Measurements from ENCODE around the gene BDKRB2.

BDKRB2 gene

DNA sequence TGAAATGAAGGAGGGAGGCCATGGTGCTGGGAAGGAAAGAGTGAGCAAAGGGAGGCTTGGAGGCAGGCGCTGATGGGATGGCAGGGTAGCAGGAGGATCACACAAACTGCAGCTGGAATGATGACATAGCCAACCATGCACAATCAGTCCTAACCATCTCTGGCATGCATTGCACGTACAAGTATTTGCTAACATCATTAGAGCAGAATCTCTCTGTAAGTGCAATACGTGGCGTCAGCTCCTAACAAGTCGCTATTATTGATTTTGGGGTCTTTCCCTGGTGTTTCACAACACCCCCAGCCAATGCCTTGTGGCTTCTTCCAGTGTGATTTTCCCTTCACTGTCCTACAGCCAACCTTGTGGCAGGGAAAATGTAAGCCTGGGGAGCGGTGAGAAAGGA, 69.9 kb downstream of the BDKRB2 start:
- H3K4me2 ChIP-seq (ENCODE audit: low read length), result no peak overlapping the region
- no peaks in the 10 kb centered on the region for H3K9me3 ChIP-seq (ENCODE audit: low read length)
- no peaks in the 10 kb centered on the region for H3K79me2 ChIP-seq (ENCODE audit: insufficient read depth, low read length)
- H3F3A ChIP-seq (ENCODE audit: insufficient read depth, low read length), result no peaks in the 10 kb centered on the region
- no peaks in the 10 kb centered on the region for H4K20me1 ChIP-seq (ENCODE audit: insufficient read depth, low read length)
- H3K27me3 ChIP-seq (ENCODE audit: insufficient read depth, low read length), result no peaks in the 10 kb centered on the region; the same call in 1 of the 2 replicates
- H3K9ac ChIP-seq (ENCODE audit: low read length), result no peak overlapping the region
- TF ChIP-seq, protein P1, sequence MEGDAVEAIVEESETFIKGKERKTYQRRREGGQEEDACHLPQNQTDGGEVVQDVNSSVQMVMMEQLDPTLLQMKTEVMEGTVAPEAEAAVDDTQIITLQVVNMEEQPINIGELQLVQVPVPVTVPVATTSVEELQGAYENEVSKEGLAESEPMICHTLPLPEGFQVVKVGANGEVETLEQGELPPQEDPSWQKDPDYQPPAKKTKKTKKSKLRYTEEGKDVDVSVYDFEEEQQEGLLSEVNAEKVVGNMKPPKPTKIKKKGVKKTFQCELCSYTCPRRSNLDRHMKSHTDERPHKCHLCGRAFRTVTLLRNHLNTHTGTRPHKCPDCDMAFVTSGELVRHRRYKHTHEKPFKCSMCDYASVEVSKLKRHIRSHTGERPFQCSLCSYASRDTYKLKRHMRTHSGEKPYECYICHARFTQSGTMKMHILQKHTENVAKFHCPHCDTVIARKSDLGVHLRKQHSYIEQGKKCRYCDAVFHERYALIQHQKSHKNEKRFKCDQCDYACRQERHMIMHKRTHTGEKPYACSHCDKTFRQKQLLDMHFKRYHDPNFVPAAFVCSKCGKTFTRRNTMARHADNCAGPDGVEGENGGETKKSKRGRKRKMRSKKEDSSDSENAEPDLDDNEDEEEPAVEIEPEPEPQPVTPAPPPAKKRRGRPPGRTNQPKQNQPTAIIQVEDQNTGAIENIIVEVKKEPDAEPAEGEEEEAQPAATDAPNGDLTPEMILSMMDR (IDR thresholded peaks at IDR 0.05; ENCODE audit: low read length), result no peak
- TF ChIP-seq EZH2 (IDR thresholded peaks at IDR 0.05; ENCODE audit: borderline replicate concordance, low read length), result no peak
- H3K36me3 ChIP-seq (ENCODE audit: insufficient read depth, low read length), result no peaks in the 10 kb centered on the region
- no peaks in the 10 kb centered on the region for H3K9me2 ChIP-seq (ENCODE audit: low read depth, low read length)
- no peak overlapping the region for H3K4me3 ChIP-seq (ENCODE audit: low read depth, low read length, poor library complexity, severe bottlenecking)
- H3K4me1 ChIP-seq (ENCODE audit: insufficient read depth, low read length, severe bottlenecking), result no peaks in the 10 kb centered on the region
- H3K27ac ChIP-seq (ENCODE audit: low read depth, low read length, poor library complexity, severe bottlenecking), result no peak overlapping the region
- no peak overlapping the region for H2AFZ ChIP-seq (ENCODE audit: low read length)

DNA sequence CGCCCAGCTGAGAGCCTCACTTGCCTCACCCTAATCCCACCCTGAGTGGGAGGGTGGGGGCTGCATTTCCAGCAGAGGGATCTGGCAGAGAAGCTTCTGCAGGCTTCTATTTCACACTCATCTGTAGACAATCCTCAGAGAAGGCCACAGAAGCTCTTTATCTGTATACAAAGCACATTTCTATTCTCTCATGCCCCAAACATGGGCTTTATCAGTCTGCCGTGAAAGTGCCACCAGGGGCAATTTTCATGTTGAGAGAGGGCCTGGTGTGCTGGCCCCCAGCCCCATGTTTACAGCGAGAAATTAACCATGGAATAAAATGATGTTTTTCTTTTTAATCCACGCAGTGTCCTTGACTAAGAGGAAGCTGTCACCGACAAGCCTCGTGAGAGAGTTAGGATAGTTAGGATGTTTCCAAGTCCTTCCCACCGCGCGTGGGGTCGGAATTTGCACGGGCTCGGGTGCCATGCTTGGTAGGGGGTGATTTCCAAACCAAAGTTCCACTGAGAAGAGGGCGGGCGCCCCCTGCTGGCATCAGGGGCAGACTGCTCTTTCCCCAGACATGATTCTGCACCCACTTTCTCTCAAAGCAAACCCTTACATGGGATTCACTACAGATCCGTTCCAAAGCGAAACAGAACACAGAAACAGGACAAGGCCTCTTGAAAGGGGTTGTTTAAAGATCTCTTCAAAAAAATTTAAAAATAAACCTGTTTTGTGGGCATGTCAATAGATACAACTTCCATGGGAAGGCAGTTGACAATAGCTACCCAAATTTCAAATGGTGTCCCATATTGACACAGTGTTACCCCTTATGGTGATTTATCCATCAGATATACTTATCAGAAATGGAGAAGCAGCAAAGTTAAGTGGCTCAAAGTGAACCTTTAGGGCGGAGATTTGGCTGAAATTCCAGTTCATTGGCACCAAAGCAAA, 70.8 kb downstream of the BDKRB2 start:
- Histone ChIP-seq H3K4me1 (ENCODE audit: insufficient read depth, low read length, severe bottlenecking) (no peaks in the 10 kb centered on the region), H2AFZ (ENCODE audit: low read length) (no peak overlapping the region), H3K4me2 (ENCODE audit: low read length) (no peak overlapping the region), H3K9me2 (ENCODE audit: low read depth, low read length) (no peaks in the 10 kb centered on the region), H3K36me3 (ENCODE audit: insufficient read depth, low read length) (no peaks in the 10 kb centered on the region), H3K9ac (ENCODE audit: low read length) (no peak overlapping the region), H3K27ac (ENCODE audit: low read depth, low read length, poor library complexity, severe bottlenecking) (no peak overlapping the region), H3F3A (ENCODE audit: insufficient read depth, low read length) (no peaks in the 10 kb centered on the region), H3K9me3 (ENCODE audit: low read length) (no peaks in the 10 kb centered on the region), H3K4me3 (ENCODE audit: low read depth, low read length, poor library complexity, severe bottlenecking) (no peak overlapping the region), H3K27me3 (ENCODE audit: insufficient read depth, low read length) (no peaks in the 10 kb centered on the region; the same call in 1 of the 2 replicates), H3K79me2 (ENCODE audit: insufficient read depth, low read length) (no peaks in the 10 kb centered on the region), H4K20me1 (ENCODE audit: insufficient read depth, low read length) (no peaks in the 10 kb centered on the region)
- TF ChIP-seq, protein P1 (IDR thresholded peaks at IDR 0.05; ENCODE audit: low read length), result peak; percentile 87
- TF ChIP-seq EZH2 (IDR thresholded peaks at IDR 0.05; ENCODE audit: borderline replicate concordance, low read length), result no peak

DNA sequence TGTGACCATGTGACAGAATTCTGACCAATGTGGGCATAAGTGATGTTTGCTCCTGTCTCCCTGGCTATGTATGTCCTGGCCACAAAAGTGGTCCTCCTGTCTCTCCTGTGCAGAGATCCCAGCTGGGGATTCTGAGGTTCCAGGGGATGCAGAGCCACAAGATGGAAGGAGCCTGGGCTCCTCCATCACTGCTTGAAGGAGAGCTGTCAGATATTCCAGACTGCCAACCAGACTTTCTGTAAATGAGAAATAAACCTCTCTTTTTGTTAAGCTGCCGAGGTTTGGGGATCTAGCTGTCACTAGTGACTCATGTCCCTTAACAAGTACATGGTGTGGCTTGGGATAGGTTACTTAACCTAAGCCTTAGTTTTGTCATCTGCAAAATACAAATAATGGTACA, 73.3 kb downstream of the BDKRB2 start:
- Histone ChIP-seq H3K4me3 (ENCODE audit: low read depth, low read length, poor library complexity, severe bottlenecking) (no peak overlapping the region), H3K4me2 (ENCODE audit: low read length) (no peak overlapping the region), H3K9me3 (ENCODE audit: low read length) (no peaks in the 10 kb centered on the region), H3K79me2 (ENCODE audit: insufficient read depth, low read length) (no peaks in the 10 kb centered on the region), H3K9ac (ENCODE audit: low read length) (no peak overlapping the region), H2AFZ (ENCODE audit: low read length) (no peak overlapping the region), H3K4me1 (ENCODE audit: insufficient read depth, low read length, severe bottlenecking) (no peaks in the 10 kb centered on the region), H3K9me2 (ENCODE audit: low read depth, low read length) (no peaks in the 10 kb centered on the region), H3F3A (ENCODE audit: insufficient read depth, low read length) (no peaks in the 10 kb centered on the region), H3K27me3 (ENCODE audit: insufficient read depth, low read length) (no peaks in the 10 kb centered on the region; the same call in 1 of the 2 replicates), H3K27ac (ENCODE audit: low read depth, low read length, poor library complexity, severe bottlenecking) (no peak overlapping the region), H4K20me1 (ENCODE audit: insufficient read depth, low read length) (no peaks in the 10 kb centered on the region), H3K36me3 (ENCODE audit: insufficient read depth, low read length) (no peaks in the 10 kb centered on the region)
- no peak for TF ChIP-seq EZH2 (IDR thresholded peaks at IDR 0.05; ENCODE audit: borderline replicate concordance, low read length)

All from OCI-LY1 (cell line).